Panc1 (cell line): ENCODE measurements around the gene SMYD5. TPM values are rescaled to one million over a fixed set of nuclear protein-coding genes. Genes with fewer than 3 reads are reported as not detected.

Experiments used
- ATAC-seq: fragments of 200-7000 bp; cut with Tn5 transposase; 2 replicates; pipeline ENCODE4 v1.9.1; 2020; ENCODE audit warnings: mild to moderate bottlenecking, moderate library complexity
- BruUV-seq: library from RNA; stranded (reverse); fragments of 400-500 nt; replicated peaks from 2 replicates; lab custom pipeline; 2021; lab: Mats Ljungman, UMichigan
- CTCF ChIA-PET: fragments of 300-600 bp; sonication (Branson Sonifier 250); formaldehyde crosslinking; loops from one replicate; lab custom pipeline; 2022; ENCODE audit warnings: antibody characterized with exemption; lab: Charles Lee
- POLR2A ChIA-PET: fragments of 300-600 bp; sonication (Branson Sonifier 250); formaldehyde crosslinking; loops from one replicate; lab custom pipeline; 2022; ENCODE audit warnings: antibody characterized with exemption; lab: Charles Lee
- DNase-seq: peaks from one replicate; pipeline ENCODE4 v3.0.0-alpha.2; 2010; ENCODE audit warnings: low read depth, low spot score
- H3K27ac ChIP-seq: 2 replicates; pipeline ENCODE4 v1.5.1; 2011; ENCODE audit warnings: mild to moderate bottlenecking, low read length, inconsistent platforms
- H3K27me3 ChIP-seq: fragments of 200-500 bp; sonication (Bioruptor generic); 2 replicates; pipeline ENCODE4 v1.6.0; 2014; ENCODE audit warnings: low read length, inconsistent platforms; ENCODE audit not compliant: control insufficient read depth, insufficient read depth
- H3K36me3 ChIP-seq: fragments of 200-500 bp; sonication (Bioruptor generic); 2 replicates; pipeline ENCODE4 v1.5.1; 2014; ENCODE audit warnings: inconsistent platforms, mild to moderate bottlenecking, low read length, moderate library complexity; ENCODE audit not compliant: control insufficient read depth, insufficient read depth
- H3K4me1 ChIP-seq: 2 replicates; pipeline ENCODE4 v1.5.1; 2011; ENCODE audit warnings: inconsistent platforms, mild to moderate bottlenecking, low read length, moderate library complexity; ENCODE audit not compliant: control insufficient read depth, insufficient read depth
- H3K4me3 ChIP-seq, 2 experiments: 2 replicates each; pipeline ENCODE4 v1.5.1; 2011 to 2012; ENCODE audit warnings: low read depth in 2 of 2, low read length in 2 of 2, mild to moderate bottlenecking in 2 of 2, inconsistent platforms in 1 of 2, moderate library complexity in 1 of 2
- H3K9me3 ChIP-seq: fragments of 200-500 bp; sonication (Bioruptor generic); 2 replicates; pipeline ENCODE4 v1.5.1; 2014; ENCODE audit warnings: low read depth, mild to moderate bottlenecking, inconsistent platforms, low read length, moderate library complexity; ENCODE audit not compliant: control insufficient read depth, insufficient read depth
- POLR2AphosphoS5 ChIP-seq: IDR thresholded peaks from 2 replicates; pipeline ENCODE4 v1.6.1; 2012; ENCODE audit warnings: mild to moderate bottlenecking, low read depth, low read length, moderate library complexity
- SIN3A ChIP-seq: IDR thresholded peaks from 2 replicates; pipeline ENCODE4 v1.6.1; 2012; ENCODE audit warnings: low read depth, mild to moderate bottlenecking, low read length, moderate library complexity, borderline replicate concordance; ENCODE audit not compliant: insufficient read depth
- TCF7L2 ChIP-seq: IDR thresholded peaks from 2 replicates; pipeline ENCODE4 v1.6.1; 2011; ENCODE audit warnings: mild to moderate bottlenecking, low read depth, low read length, inconsistent platforms
- in situ Hi-C: cut with HindIII; loops from 2 replicates; pipeline ENCODE4 v1.10.0; 2016; ENCODE audit warnings: low sequenced_read_pairs, low pct_unique_long_range_greater_than_20kb
- intact Hi-C: fragments of 100-400 bp; cut with micrococcal nuclease; formaldehyde crosslinking; loops from one replicate; pipeline ENCODE4 v1.10.0; 2022; ENCODE audit not compliant: unreplicated experiment
- total RNA-seq: library from RNA; stranded (reverse); gene quantifications from one replicate; pipeline ENCODE4 v1.2.1, GENCODE V29; 2021; ENCODE audit not compliant: unreplicated experiment
- TF ChIP-seq, protein P1 (sequence below): fragments of 450-650 bp; IDR thresholded peaks from 2 replicates; pipeline ENCODE4 v1.5.1; 2017; ENCODE audit warnings: mild to moderate bottlenecking
- TF ChIP-seq, protein P2 (sequence below), 2 experiments: IDR thresholded peaks; 2 replicates each; pipeline ENCODE4 v1.6.1; 2011 to 2012; ENCODE audit warnings: low read depth in 2 of 2, control low read depth in 1 of 2, low read length in 1 of 2, mild to moderate bottlenecking in 1 of 2, moderate library complexity in 1 of 2; ENCODE audit not compliant: insufficient read depth in 1 of 2

SMYD5 gene
- total RNA-seq, 1 experiment from 2014 or later, result 37.6 TPM

DNA sequence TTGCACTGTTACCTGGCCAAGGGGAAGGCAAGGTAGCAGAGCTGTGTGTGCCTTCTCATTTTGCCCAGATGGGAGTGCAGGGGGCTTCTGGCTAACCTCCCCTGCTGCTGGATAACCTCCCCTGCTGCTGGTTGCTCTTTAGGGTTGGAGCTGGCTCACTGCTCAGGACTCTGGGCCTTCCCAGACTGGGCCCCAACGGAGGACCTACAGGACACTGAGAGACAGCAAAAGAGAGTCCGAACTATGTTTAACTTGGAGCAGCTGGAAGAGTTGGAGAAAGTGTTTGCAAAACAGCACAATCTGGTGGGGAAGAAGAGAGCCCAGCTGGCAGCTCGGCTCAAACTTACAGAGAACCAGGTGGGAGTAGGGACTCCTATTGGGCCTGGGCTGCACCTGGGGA lies 5.8 kb upstream of the SMYD5 start:
- no TSS peak for BruUV-seq
- Histone ChIP-seq H3K36me3 (no peaks in the 10 kb centered on the region), H3K4me3 (no peak overlapping the region), H3K27ac (no peak overlapping the region), H3K27me3 (no peaks in the 10 kb centered on the region), H3K9me3 (no peaks in the 10 kb centered on the region), H3K4me1 (peaks cover 6% of the 10 kb centered on the region; the same call in 1 of the 2 replicates)
- ChIA-PET CTCF (no interaction called here), POLR2A (no interaction called here)
- intact Hi-C loops, result no loop called here
- DNase-seq (no peak), ATAC-seq (no peak)
- TF ChIP-seq POLR2AphosphoS5, result no peak
- TF ChIP-seq, protein P1, sequence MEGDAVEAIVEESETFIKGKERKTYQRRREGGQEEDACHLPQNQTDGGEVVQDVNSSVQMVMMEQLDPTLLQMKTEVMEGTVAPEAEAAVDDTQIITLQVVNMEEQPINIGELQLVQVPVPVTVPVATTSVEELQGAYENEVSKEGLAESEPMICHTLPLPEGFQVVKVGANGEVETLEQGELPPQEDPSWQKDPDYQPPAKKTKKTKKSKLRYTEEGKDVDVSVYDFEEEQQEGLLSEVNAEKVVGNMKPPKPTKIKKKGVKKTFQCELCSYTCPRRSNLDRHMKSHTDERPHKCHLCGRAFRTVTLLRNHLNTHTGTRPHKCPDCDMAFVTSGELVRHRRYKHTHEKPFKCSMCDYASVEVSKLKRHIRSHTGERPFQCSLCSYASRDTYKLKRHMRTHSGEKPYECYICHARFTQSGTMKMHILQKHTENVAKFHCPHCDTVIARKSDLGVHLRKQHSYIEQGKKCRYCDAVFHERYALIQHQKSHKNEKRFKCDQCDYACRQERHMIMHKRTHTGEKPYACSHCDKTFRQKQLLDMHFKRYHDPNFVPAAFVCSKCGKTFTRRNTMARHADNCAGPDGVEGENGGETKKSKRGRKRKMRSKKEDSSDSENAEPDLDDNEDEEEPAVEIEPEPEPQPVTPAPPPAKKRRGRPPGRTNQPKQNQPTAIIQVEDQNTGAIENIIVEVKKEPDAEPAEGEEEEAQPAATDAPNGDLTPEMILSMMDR, result no peak
- TF ChIP-seq, protein P2, sequence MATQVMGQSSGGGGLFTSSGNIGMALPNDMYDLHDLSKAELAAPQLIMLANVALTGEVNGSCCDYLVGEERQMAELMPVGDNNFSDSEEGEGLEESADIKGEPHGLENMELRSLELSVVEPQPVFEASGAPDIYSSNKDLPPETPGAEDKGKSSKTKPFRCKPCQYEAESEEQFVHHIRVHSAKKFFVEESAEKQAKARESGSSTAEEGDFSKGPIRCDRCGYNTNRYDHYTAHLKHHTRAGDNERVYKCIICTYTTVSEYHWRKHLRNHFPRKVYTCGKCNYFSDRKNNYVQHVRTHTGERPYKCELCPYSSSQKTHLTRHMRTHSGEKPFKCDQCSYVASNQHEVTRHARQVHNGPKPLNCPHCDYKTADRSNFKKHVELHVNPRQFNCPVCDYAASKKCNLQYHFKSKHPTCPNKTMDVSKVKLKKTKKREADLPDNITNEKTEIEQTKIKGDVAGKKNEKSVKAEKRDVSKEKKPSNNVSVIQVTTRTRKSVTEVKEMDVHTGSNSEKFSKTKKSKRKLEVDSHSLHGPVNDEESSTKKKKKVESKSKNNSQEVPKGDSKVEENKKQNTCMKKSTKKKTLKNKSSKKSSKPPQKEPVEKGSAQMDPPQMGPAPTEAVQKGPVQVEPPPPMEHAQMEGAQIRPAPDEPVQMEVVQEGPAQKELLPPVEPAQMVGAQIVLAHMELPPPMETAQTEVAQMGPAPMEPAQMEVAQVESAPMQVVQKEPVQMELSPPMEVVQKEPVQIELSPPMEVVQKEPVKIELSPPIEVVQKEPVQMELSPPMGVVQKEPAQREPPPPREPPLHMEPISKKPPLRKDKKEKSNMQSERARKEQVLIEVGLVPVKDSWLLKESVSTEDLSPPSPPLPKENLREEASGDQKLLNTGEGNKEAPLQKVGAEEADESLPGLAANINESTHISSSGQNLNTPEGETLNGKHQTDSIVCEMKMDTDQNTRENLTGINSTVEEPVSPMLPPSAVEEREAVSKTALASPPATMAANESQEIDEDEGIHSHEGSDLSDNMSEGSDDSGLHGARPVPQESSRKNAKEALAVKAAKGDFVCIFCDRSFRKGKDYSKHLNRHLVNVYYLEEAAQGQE (IDR thresholded peaks at IDR 0.05; ENCODE audit: insufficient read depth in 1 of 2, low read depth in 2 of 2, low read length in 1 of 2), result no peak
- TF ChIP-seq TCF7L2, result no peak
- no peak for TF ChIP-seq SIN3A
- in situ Hi-C loops, result no loop called here

DNA sequence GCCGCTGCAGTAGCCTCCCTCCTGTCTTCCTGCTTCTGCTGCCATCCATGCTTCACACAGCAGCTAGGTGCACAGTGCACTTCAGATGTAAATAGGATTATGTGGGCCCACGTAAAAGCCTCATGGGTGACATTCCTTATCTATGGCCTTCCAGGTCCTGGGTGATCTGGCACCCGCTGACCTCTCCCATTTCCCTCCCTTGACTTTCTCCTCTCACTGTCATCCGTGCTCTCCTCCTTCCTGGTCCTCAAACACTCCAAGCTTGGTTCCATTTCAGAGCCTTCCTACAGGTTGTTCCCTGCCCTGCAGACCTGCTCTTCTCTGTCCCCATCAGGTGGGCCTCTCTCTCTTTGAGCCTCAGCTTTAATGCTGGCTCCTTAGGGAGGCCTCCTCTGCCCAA lies 4.0 kb upstream of the SMYD5 start:
- BruUV-seq, result no TSS peak
- ChIA-PET CTCF (no interaction called here), POLR2A (no interaction called here)
- Histone ChIP-seq H3K9me3 (no peaks in the 10 kb centered on the region), H3K36me3 (no peaks in the 10 kb centered on the region; the same call in 1 of the 2 replicates), H3K4me3 (no peak overlapping the region), H3K27ac (no peak overlapping the region), H3K27me3 (no peaks in the 10 kb centered on the region), H3K4me1 (peaks cover 6% of the 10 kb centered on the region; the same call in 1 of the 2 replicates)
- in situ Hi-C loops, result no loop called here
- DNase-seq, result no peak
- intact Hi-C loops, result no loop called here
- TF ChIP-seq, protein P1, result no peak
- TF ChIP-seq, protein P2 (IDR thresholded peaks at IDR 0.05; ENCODE audit: insufficient read depth in 1 of 2, low read depth in 2 of 2, low read length in 1 of 2), result no peak
- TF ChIP-seq POLR2AphosphoS5 (no peak), TCF7L2 (no peak), SIN3A (no peak)
- ATAC-seq, result no peak
